DOHH2 (cell line): ENCODE results near the gene OR5AC2.

Experiments used
- H3F3A ChIP-seq: fragments of 200-600 bp; sonication (generic), shearing (Covaris generic); 2 replicates; pipeline ENCODE4 v1.6.0; 2016; ENCODE audit warnings: antibody characterized with exemption, mild to moderate bottlenecking; ENCODE audit not compliant: control insufficient read depth, insufficient read depth
- H3K27ac ChIP-seq: fragments of 200-600 bp; sonication (generic); 2 replicates; pipeline ENCODE4 v1.5.1; 2014; ENCODE audit warnings: low read depth, mild to moderate bottlenecking, low read length, moderate library complexity
- H3K27me3 ChIP-seq: fragments of 200-600 bp; sonication (generic); 2 replicates; pipeline ENCODE4 v1.6.1; 2014; ENCODE audit warnings: mild to moderate bottlenecking, low read length, mixed read lengths; ENCODE audit not compliant: control insufficient read depth
- H3K36me3 ChIP-seq: fragments of 200-600 bp; sonication (generic); 2 replicates; pipeline ENCODE4 v1.6.1; 2014; ENCODE audit warnings: mild to moderate bottlenecking, low read length, moderate library complexity, mixed read lengths; ENCODE audit not compliant: control insufficient read depth
- H3K4me1 ChIP-seq: fragments of 200-600 bp; sonication (generic); 2 replicates; pipeline ENCODE4 v1.6.1; 2014; ENCODE audit warnings: mild to moderate bottlenecking, low read length, mixed read lengths; ENCODE audit not compliant: control insufficient read depth
- H3K4me2 ChIP-seq: fragments of 200-600 bp; sonication (generic); 2 replicates; pipeline ENCODE4 v1.6.0; 2014; ENCODE audit warnings: mild to moderate bottlenecking, low read length, moderate library complexity
- H3K4me3 ChIP-seq: fragments of 200-600 bp; sonication (generic); 2 replicates; pipeline ENCODE4 v1.5.1; 2014; ENCODE audit warnings: mild to moderate bottlenecking, low read length, mixed read lengths
- H3K79me2 ChIP-seq: fragments of 200-600 bp; sonication (generic); 2 replicates; pipeline ENCODE4 v1.6.1; 2014; ENCODE audit warnings: mild to moderate bottlenecking, low read length, mixed read lengths; ENCODE audit not compliant: control insufficient read depth
- H3K9me2 ChIP-seq: fragments of 200-600 bp; sonication (generic); replicated peaks from 2 replicates; pipeline ENCODE4 v1.6.1; 2014; ENCODE audit warnings: mild to moderate bottlenecking, low read length, mixed read lengths; ENCODE audit not compliant: control insufficient read depth
- H3K9me3 ChIP-seq: fragments of 200-600 bp; sonication (generic); 2 replicates; pipeline ENCODE4 v1.6.1; 2014; ENCODE audit warnings: antibody characterized with exemption, low read length, mixed read lengths; ENCODE audit not compliant: control insufficient read depth, insufficient read depth
- H4K20me1 ChIP-seq: fragments of 200-600 bp; sonication (generic); 2 replicates; pipeline ENCODE4 v1.6.0; 2014; ENCODE audit warnings: low read depth, mild to moderate bottlenecking, antibody characterized with exemption, low read length, moderate library complexity; ENCODE audit not compliant: control insufficient read depth, insufficient read depth
- EZH2phosphoT487 ChIP-seq: fragments of 200-600 bp; sonication (generic); IDR thresholded peaks from 2 replicates; pipeline ENCODE4 v1.6.1; 2017; ENCODE audit warnings: borderline replicate concordance, mild to moderate bottlenecking, antibody characterized with exemption, low read length, moderate library complexity, mixed read lengths
- TF ChIP-seq, protein P1 (sequence below): fragments of 200-600 bp; sonication (generic); IDR thresholded peaks from one replicate; pipeline ENCODE4 v1.5.1; 2014; ENCODE audit warnings: antibody characterized with exemption, mild to moderate bottlenecking, low read depth, low read length; ENCODE audit not compliant: poor library complexity, severe bottlenecking

Gene OR5AC2

DNA sequence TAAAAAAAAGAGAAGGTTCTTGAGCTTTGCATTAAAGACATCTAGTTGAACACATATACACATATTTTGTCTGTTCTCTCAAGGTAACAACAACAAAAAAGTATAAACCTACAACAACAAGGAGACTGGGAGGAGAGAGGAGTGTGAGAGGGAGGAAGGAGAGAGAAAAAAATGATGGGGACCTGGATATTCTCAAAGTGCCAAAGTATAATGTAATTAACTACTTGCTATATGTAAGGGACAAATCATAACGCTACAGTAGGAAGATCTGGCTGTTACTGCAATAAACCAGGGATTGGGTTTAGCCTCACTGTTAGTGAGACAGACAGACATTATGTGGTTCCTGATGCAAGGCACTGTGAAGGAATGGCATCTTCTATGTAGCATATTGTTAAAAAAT is 37.7 kb upstream of the OR5AC2 start:
- Histone ChIP-seq H3K36me3 (no peaks in the 10 kb centered on the region), H3K4me1 (no peaks in the 10 kb centered on the region), H3F3A (no peaks in the 10 kb centered on the region), H3K9me2 (no peaks in the 10 kb centered on the region), H3K9me3 (no peaks in the 10 kb centered on the region), H3K27me3 (peaks cover 4% of the 10 kb centered on the region; the same call in 1 of the 2 replicates), H3K27ac (no peak overlapping the region), H4K20me1 (no peaks in the 10 kb centered on the region), H3K4me3 (no peak overlapping the region), H3K4me2 (no peak overlapping the region), H3K79me2 (no peaks in the 10 kb centered on the region)
- TF ChIP-seq, protein P1, sequence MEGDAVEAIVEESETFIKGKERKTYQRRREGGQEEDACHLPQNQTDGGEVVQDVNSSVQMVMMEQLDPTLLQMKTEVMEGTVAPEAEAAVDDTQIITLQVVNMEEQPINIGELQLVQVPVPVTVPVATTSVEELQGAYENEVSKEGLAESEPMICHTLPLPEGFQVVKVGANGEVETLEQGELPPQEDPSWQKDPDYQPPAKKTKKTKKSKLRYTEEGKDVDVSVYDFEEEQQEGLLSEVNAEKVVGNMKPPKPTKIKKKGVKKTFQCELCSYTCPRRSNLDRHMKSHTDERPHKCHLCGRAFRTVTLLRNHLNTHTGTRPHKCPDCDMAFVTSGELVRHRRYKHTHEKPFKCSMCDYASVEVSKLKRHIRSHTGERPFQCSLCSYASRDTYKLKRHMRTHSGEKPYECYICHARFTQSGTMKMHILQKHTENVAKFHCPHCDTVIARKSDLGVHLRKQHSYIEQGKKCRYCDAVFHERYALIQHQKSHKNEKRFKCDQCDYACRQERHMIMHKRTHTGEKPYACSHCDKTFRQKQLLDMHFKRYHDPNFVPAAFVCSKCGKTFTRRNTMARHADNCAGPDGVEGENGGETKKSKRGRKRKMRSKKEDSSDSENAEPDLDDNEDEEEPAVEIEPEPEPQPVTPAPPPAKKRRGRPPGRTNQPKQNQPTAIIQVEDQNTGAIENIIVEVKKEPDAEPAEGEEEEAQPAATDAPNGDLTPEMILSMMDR = no peak
- TF ChIP-seq EZH2phosphoT487 = no peak

DNA sequence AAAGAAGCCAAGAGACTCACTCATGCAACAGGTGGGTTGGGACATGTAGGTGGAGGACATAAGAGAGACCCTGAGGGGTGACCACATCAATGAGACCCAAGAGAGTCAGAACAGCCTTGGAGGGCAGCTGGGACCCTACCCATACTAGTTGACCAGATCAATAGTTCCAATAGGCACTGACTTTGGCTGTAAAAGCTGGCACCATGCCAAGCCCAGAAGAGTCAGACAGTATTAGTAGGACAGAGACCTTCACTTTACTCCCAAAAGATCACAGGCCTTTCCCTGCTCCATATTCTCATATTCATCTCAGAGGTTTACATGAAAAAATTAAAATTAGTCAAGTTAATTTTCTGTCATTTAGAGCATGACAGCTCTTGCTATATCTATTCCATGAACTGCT is 30.9 kb upstream of the OR5AC2 start:
- Histone ChIP-seq H3K4me2 (no peak overlapping the region), H3K27ac (no peak overlapping the region), H3K27me3 (peaks cover 8% of the 10 kb centered on the region), H4K20me1 (no peaks in the 10 kb centered on the region), H3F3A (no peaks in the 10 kb centered on the region), H3K4me3 (no peak overlapping the region), H3K36me3 (no peaks in the 10 kb centered on the region), H3K9me2 (no peaks in the 10 kb centered on the region), H3K79me2 (no peaks in the 10 kb centered on the region), H3K4me1 (no peaks in the 10 kb centered on the region), H3K9me3 (no peaks in the 10 kb centered on the region)
- TF ChIP-seq, protein P1 = no peak
- no peak for TF ChIP-seq EZH2phosphoT487

DNA sequence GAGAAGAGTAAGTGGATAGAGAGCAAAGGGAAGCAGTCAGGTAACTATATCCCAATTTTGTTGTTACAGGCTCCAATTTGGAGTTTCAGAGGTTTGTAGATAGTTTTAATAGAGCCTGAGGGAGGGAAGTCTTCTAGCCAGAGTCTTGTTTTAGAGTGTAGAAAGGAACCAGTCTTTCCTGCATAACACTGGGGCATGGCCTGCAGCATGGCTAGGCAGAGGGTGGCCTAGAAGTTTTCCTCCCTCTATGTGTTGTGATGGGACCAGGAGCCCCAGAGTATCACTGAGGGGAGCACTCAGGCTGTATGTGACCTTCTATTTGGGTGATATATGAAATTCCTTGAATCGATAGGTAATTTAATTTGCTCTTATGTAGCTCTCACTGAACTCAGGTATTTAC is 29.3 kb upstream of the OR5AC2 start:
- no peak overlapping the region for H3K4me2 ChIP-seq
- H3K79me2 ChIP-seq = no peaks in the 10 kb centered on the region
- no peaks in the 10 kb centered on the region for H3K36me3 ChIP-seq
- H4K20me1 ChIP-seq = no peaks in the 10 kb centered on the region
- H3K9me2 ChIP-seq = no peaks in the 10 kb centered on the region
- peaks cover 8% of the 10 kb centered on the region for H3K27me3 ChIP-seq
- H3K4me3 ChIP-seq = no peak overlapping the region
- no peaks in the 10 kb centered on the region for H3K4me1 ChIP-seq
- H3K9me3 ChIP-seq = no peaks in the 10 kb centered on the region
- H3K27ac ChIP-seq = no peak overlapping the region
- TF ChIP-seq, protein P1 = no peak
- no peak for TF ChIP-seq EZH2phosphoT487
- no peaks in the 10 kb centered on the region for H3F3A ChIP-seq
